HG02610 (cell line): ENCODE data around the gene ANKRD16.
A peak's percentile ranks its signal among the peaks of the same experiment; 100 is the strongest.

Experiments
- ATAC-seq: cut with Tn5 transposase; IDR thresholded peaks from one replicate; pipeline ENCODE4 v1.9.1; 2021; ENCODE audit warnings: mild to moderate bottlenecking, moderate library complexity; ENCODE audit not compliant: unreplicated experiment

The ANKRD16 gene

GRCh38 chr10:5904227-5904626, 14.5 kb upstream of the ANKRD16 start:
- ATAC-seq, result peak; percentile 93

GRCh38 chr10:5903563-5903962, 13.9 kb upstream of the ANKRD16 start:
- no peak for ATAC-seq

GRCh38 chr10:5902511-5903274, 13.0 kb upstream of the ANKRD16 start:
- ATAC-seq, result no peak

- ATAC-seq, result no peak
Measured at GRCh38 chr10:5900247-5900646, 10.6 kb upstream of the ANKRD16 start.

DNA sequence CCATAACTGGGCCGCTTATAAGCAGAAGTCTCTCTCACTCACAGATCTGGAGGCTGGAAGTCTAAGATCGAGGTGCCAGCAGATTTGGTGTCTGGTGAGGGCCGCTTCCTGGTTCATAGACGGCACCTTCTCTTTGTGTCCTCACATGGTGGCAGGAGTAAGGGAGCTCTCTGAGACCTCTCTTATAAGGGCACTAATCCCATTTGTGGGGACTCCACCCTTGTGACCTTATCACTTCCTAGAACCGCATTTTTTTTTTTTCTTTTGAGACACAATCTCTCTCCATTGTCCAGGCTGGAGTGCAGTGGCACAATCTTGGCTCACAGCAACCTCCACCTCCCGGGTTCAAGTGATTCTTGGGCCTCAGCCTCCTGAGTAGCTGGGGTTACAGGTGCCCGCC, 8.5 kb upstream of the ANKRD16 start:
- ATAC-seq, result no peak

- no peak for ATAC-seq
Measured at GRCh38 chr10:5897504-5897903, 7.8 kb upstream of the ANKRD16 start.

DNA sequence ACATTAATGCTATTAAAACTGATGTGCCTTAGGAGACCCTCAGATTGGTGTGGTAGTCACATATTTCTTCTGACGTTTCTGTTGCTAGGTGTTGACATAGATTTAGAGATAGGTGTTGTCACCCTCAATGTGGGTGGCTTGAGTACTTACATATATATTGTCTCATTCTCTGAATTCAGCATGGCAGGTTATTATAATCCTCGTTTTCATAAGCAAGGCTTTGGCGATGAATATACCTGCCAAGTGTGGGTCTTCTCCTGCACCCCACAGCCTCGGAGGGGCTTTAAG, 7.3 kb upstream of the ANKRD16 start:
- no peak for ATAC-seq

GRCh38 chr10:5896208-5897052, 6.7 kb upstream of the ANKRD16 start:
- ATAC-seq, result no peak

DNA sequence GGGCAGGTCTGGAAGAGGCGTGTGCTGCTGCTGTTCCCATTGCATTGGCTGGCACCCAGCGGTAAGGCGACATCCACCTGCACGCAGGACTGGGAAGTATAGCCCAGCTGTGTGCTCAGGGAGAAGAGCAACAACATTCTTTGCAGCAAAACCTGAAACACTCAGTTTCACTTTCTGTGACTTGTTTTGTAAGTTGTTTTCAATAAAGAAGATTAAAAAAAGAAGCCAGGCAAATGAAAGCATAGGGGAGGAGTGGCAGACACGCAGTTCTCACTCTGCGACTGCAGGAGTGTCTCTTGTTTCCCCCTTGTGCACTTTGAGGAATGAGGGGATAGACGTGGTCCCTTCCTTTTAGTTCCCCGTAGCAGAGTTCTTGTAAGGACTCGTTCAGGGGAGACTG, 6.1 kb upstream of the ANKRD16 start:
- ATAC-seq, result peak; percentile 52

- no peak for ATAC-seq
Measured at GRCh38 chr10:5895365-5895764, 5.7 kb upstream of the ANKRD16 start.

DNA sequence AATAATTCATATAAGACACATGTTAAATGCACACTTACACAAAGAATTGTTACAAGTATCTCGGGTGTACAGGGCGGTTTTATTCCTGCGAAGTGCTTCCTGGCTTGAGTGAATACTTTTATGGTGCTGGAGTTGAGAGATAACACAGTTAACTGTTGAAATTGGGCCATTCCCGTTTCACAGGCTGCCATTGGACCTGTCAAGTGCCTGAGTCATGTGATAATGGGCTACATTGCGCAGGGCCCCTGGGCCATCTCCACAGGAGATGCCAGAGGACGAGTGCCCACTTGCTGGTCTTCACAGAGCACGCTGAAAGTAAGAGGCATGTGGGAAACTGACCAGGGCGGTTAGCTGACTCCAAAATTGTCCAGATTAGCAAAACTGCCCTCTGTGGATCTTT, 5.2 kb upstream of the ANKRD16 start:
- ATAC-seq, result no peak

DNA sequence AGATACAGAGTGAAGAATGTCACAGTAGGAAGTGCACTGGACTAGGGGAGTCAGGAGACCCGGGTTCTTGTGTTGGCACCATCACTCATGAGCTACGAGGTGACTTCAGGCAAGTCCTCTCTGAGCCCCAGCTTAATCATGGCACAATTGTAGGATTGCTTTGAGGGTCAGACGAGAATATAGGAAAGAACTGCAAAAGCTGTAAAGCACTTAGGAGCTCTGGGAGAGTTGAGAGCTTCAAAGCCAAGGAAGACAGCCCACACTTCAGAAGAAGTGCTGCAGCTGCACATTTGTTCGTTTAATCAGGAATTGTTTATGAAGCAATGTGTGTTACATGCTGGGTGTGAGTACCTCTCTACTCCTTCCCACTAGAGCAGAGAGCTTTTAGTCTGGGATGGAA, 4.7 kb upstream of the ANKRD16 start:
- no peak for ATAC-seq

- no peak for ATAC-seq
Measured at GRCh38 chr10:5893321-5893720, 3.6 kb upstream of the ANKRD16 start.

- no peak for ATAC-seq
Measured at GRCh38 chr10:5892007-5892406, 2.3 kb upstream of the ANKRD16 start.

- no peak for ATAC-seq
Measured at GRCh38 chr10:5891009-5891408, 1.3 kb upstream of the ANKRD16 start.

DNA sequence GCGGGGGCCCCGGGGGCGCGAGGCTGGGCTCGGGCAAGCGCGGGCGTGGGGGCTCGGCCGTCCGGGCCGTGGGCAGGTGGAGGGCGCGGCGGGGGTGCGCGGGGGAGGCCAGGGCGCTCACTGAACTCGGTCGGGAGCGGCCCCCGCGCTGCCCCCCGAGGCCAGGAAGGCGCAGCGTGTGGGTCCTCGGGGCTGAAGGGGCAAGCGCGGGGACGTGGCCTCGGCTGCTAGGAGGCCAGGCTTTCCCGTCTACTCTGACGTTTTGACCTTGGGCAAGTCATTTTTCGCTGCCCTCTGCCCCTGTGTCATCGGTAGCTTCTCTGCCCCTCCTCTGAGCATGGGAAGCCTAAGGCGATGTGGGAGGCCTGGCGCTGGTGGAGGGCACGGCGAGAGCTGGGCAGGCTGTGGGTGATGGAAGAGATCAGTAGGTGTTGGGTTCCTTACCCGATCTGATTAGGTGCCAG, 791 bp upstream of the ANKRD16 start:
- peak; percentile 1 for ATAC-seq

DNA sequence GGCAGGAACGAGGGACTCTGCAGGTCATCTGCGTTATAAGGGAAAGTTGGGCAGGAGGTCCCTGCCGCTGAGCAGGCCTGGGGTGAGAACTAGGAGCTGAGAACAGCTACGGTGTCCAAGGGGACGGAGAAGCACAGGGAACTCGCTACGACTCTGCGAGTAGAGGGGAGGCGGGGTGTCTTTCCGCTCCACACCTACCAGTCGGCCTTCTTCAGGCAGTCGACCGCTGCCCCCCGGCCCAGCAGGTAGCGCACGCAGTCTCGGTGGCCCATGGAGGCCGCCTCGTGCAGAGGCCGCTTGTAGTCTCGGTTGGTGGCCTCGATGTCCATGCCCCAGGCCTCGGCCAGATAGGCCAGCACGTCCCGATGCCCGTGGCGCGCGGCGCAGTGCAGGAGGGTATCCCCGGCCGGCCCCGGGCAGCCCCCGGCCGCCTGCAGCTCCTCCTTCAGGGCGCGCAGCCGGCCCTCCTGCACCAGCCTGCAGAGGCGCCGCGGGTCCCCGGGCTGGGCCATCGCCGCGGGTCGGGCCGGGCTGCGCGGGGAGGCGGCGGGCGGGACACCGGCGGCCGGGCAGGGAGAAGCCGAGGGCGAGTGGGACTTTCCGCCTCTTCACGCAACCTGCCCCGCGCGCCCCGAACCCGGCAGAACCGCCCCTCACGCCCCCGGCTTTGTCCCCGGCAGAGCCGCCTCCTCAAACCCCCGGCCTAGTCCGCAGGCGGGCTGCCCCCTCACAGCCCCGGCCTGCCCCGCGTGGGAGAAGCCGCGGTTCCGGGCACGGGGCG, 660 bp downstream of the ANKRD16 start:
- peak; percentile 30 for ATAC-seq

DNA sequence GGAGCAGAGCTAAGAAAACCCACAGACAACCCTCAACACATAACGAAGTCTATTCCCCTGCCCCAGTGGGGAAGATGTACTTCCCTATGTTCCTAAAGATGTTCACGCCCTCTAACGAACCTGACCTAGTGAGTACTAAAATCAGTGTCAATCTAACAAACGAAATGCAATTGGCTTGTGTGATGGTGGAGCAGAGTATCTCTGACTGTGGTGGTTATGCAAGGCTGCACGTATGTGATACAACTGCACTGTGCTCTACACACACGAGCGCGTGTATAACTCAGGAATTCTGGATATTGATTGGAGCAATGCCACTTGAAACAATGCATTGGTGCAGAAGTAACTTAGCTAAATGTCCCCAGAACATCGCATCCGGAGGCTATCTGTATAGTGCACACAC, 1.3 kb downstream of the ANKRD16 start:
- no peak for ATAC-seq

DNA sequence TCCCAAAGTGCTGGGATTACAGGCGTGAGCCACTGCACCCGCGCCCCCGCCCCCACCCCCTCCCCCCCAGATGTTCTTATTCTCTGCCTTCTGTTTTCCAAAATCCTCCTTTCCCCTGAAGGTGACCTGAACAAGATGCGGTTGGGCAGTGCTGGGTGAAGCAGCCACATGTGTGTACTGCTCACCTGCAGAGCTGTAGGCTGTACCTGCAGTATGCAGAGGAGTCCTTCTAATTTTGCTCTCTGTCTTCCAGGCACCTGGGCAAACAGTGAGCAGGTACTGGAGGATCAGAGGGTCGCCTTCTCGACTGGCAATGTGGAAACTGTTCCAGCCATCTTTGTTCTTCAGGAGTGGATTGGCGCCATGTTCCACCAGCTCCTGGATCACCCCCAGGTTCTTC, 2.1 kb downstream of the ANKRD16 start:
- ATAC-seq, result no peak

- no peak for ATAC-seq
Measured at GRCh38 chr10:5887029-5887428, 2.7 kb downstream of the ANKRD16 start.

DNA sequence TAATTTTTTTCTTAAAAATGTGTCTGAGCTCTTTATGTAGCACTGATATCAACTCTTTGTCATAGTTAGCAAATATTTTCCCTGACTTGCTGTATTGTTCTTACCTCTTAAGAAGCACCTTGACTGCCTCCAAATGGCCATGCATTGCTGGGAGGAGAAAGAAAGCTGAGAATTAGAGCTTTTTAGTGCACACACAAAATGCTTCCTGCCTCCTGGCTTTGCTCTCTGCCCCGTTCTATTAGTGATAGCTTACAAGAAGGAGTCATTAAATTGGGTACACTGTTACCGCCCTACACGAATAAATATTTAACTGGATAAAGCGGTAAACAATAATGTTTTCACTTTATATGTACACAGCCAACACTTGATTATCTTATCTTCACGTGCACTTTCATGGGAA, 4.1 kb downstream of the ANKRD16 start:
- no peak for ATAC-seq

GRCh38 chr10:5882961-5883360, 6.7 kb downstream of the ANKRD16 start:
- ATAC-seq, result no peak
